Head of caudate nucleus (tissue), 42 donors: ENCODE results near the gene SON.
"Not testable (repeated sequence)": the region's sequence is repeated elsewhere in the genome, so short reads cannot be mapped to it uniquely, and the experiment has no call there.

Experiments used
- DNase-seq, 42 donors: peaks; one replicate each; pipeline versions ENCODE4 v3.0.0 to v3.0.0-alpha.2; 2020 to 2021; ENCODE audit warnings: mixed read lengths in 7 of 42
- intact Hi-C: fragments of 100-400 bp; cut with DNase I; formaldehyde crosslinking; loops from one replicate; pipeline ENCODE4 v1.15.0; 2022

Gene SON, protein sequence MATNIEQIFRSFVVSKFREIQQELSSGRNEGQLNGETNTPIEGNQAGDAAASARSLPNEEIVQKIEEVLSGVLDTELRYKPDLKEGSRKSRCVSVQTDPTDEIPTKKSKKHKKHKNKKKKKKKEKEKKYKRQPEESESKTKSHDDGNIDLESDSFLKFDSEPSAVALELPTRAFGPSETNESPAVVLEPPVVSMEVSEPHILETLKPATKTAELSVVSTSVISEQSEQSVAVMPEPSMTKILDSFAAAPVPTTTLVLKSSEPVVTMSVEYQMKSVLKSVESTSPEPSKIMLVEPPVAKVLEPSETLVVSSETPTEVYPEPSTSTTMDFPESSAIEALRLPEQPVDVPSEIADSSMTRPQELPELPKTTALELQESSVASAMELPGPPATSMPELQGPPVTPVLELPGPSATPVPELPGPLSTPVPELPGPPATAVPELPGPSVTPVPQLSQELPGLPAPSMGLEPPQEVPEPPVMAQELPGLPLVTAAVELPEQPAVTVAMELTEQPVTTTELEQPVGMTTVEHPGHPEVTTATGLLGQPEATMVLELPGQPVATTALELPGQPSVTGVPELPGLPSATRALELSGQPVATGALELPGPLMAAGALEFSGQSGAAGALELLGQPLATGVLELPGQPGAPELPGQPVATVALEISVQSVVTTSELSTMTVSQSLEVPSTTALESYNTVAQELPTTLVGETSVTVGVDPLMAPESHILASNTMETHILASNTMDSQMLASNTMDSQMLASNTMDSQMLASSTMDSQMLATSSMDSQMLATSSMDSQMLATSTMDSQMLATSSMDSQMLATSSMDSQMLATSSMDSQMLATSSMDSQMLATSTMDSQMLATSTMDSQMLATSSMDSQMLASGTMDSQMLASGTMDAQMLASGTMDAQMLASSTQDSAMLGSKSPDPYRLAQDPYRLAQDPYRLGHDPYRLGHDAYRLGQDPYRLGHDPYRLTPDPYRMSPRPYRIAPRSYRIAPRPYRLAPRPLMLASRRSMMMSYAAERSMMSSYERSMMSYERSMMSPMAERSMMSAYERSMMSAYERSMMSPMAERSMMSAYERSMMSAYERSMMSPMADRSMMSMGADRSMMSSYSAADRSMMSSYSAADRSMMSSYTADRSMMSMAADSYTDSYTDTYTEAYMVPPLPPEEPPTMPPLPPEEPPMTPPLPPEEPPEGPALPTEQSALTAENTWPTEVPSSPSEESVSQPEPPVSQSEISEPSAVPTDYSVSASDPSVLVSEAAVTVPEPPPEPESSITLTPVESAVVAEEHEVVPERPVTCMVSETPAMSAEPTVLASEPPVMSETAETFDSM (N-terminal part only)

DNA sequence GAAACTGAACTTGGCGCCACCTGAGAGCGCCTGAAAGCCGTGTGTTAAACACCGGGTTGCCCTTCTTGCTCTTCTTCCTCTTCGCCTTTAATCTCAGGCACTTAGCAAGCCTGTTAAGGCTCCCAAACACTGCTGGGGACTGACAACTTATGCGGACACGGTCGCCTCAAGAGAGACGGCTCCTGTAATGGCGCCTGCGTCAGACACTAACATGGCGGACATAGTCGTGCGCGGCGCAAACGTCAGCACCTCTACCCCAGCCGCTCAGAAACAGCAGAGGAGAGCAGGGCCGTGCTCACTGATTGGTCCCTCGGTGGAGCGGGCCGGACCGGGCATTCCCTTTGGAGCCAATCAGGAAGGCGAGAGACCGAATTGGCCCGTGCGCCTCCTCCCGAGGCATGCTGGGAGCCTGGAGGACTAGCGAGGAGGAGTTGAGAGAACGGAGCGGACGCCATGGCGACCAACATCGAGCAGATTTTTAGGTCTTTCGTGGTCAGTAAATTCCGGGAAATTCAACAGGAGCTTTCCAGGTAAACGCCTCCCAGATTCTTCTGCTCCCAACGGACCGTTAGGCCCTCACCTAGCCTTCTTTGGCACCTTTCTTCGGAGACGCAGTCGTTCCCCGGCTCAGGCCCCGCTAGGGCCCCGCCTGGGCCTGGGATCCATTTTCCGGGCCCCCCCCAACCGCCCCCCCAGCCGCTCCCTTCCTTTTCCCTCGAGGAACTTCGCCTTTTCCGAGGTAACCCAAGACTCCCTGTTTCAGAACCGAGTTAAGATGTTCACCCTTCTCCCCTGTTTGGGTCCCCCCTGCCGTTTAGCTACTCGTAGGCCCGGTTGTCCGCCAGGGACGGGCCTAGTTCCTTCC is at the start of gene SON:
TSS of gene SON (plus strand) at position 399 of the 865 bp plus-strand sequence. CDS start at position 454, 55 bp downstream.
- intact Hi-C loops, result loop anchor here (5.0 kb wide), 2 partner anchors 61 to 99 kb away; partner anchors contain the start of genes CRYZL1 and ITSN1

DNA sequence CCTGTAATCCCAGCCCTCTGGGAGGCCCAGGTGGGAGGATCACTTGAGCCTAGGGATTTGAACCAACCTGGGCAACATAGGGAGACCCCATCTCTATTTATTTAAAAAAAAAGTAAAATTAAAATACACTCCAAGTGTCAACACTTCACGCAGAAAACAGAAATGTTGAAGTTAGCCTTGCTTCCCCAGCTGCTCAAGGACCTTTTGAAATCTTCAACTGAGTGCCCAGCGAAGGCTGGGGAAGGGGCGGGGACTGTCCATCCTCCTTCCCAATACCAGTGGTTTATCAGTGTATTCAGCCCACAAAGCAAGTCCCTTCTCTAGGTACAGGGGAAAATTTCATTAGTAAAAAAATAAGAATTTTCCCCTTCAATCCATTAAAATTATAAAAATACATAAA is 49.1 kb upstream of the SON start:
- intact Hi-C loops, result no loop called here

More for the DNA sequence above, at the start of gene SON:
- peak; percentile 98 to 100 (median 100) for DNase-seq

DNA sequence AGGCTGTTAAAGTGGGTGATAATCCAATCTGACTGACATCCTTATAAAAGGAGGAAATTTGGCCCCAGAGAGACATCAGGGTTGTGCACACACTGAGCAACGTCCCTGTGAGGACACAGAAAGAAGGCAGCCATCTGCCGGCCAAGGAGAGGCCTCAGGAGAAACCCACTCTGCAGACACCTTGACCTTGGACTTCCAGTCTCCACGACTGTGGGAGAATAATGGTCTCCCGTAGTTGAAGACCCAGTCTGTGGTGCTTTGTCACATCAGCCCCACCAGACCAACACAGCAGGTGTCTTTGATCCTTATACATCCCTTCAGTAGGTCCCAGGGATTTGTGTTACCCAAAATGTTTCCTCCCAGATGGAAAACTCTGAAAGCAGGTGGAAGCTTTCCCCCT is 47.1 kb upstream of the SON start:
- DNase-seq, result no peak
- intact Hi-C loops, result no loop called here

More for the DNA sequence above, 49.1 kb upstream of the SON start:
- DNase-seq, result no peak

DNA sequence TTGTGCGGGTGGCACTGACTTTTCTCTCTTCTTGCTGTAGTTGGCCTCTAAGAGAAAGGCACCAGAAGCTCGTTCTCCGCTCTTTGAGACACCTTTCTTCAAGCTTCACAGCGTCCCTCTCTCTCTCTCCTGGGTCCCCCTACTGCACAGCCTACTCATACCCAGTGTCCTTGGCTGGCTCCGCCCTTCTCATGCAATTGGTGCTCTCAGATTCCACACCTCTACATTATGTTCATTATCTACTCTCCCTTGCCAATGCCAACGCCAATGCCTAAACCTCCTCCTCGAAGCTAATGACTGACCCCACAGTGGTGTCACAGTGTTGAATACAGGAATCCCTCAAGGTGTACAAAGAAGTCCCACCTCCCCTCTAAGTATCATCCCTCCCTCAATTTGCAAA is 46.5 kb upstream of the SON start:
- DNase-seq, result no peak
- intact Hi-C loops, result no loop called here

DNA sequence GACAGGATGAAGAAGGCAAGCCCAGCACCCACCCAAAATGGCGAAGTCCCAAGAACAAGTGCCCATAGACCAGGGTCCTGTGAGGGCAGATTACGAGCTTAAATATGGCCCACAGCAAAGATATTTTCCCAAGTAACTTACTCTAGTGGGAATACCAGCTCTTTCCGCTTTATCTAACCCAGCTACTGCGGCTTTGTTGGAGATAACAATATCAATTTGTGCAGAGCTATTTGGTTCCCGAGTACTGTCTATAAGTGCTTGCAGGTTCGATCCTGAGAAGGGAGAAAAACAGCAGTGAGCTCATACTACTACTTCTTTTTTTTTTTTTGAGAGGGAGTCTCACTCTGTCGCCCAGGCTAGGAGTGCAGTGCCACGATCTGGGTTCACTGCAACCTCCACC is 37.0 kb upstream of the SON start:
- intact Hi-C loops, result no loop called here
- DNase-seq, result no peak

DNA sequence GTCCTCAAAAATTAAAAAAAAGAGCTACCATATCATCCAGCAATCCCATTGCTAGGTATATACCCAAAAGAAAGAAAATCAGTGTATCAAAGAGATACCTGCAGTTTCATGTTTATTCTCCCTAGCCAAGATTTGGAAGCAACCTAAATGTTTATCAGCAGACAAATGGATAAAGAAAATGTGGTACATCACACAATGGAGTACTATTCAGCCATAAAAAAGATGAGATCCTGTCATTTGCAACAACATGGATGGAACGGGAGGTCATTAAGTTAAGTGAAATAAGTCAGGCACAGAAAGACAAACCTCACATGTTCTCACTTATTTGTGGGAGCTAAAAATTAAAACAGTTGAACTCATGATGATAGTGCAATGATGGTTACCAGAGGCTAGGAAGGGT is 35.8 kb upstream of the SON start:
- DNase-seq, intact Hi-C loops: not testable (repeated sequence)

DNA sequence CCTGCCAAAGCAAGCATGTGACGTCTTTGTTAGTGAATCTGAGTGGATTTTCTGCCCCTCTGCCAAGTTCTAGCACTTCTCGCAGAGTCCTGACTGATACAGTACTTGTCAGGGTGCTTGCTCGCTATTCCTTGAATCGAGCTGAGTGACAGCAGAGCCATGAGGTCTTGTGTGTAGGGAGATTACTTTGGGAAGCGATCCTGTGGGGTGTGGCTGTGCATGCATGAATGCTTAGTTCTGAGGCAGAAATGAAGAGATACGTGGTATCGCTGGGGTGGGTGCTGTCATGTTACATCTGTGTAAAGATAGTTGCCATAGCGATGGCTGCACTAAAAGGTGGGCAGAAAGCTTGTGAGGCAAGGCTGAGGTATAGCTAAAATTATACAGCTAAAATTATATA is 32.0 kb upstream of the SON start:
- intact Hi-C loops, result no loop called here
- DNase-seq, result peak; percentile 29 to 95 (median 68)

DNA sequence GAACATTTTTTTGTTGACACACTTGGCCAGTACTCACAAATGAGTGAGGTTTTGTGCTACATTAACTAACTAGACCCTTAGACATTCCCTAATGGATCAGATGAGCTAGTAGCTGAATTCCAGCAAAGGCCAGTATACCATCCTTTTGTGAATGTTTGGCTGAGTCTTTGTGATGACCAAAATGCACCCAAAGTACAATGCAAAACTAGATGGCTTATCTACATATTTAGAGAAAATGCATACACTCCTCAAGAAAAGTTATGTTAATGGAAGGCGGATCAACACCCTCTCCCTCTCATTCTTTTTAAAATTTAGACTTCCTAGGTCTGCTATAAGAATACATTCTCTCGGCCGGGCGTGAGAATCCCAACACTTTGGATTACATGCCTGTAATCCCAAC is 31.2 kb upstream of the SON start:
- intact Hi-C loops, result no loop called here
- DNase-seq, result no peak

DNA sequence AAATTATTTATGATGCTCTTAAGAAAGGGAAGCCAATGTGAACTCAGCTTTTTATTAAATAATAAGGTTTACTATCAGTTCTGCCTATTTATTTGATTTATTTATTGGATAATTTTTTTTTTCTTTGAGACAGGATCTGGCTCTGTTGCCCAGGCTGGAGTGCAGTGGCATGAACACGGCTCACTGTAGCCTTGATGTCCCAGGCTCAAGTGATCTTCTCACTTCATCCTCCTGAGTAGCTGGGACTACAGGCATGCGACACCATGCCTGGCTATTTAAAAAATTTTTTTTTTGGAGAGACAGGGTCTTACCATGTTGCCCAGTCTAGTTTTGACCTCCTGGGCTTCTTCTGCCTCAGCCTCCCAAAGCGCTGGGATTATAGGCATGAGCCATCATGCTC is 30.4 kb upstream of the SON start:
- intact Hi-C loops, result no loop called here
- DNase-seq, result no peak

DNA sequence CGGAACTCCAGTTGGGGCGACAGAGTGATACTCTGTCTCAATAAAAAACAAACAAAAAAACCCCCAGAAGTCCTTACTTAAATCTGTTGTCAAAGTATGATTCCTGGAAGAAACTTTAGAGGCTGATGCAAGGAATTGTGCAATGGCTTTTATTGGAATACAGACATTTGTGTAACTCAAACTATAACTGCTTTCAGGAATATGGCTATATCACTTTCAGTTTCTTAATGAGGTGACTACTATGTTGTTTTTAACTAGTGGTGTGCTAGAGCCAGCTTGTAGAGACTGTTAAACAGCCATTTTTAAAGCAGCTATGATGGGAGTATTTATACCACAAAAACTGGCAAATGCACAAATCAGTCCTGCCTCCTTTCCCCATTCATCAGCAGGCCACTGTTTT is 28.6 kb upstream of the SON start:
- no peak for DNase-seq

DNA sequence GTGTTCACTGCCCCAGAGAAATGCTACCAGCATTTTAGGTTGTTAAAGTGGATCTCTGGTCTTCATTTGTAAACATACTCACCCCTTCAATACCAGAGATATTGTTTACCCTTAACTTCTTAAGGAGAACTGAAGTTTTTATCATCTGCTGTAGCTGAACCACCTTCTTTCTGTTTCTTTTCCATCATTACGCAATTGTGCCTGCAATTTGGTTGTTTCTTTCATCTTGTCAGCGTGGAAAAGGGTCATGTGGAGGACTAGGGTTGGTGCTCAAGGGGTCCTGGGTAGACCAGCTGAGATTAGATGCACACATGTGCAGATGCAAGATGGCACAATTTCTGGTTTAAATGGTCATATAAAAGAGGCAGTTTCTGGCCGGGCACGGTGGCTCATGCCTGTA is 23.9 kb upstream of the SON start:
- intact Hi-C loops, result no loop called here
- DNase-seq, result no peak

More for the DNA sequence above, 28.6 kb upstream of the SON start:
- intact Hi-C loops, result no loop called here

DNA sequence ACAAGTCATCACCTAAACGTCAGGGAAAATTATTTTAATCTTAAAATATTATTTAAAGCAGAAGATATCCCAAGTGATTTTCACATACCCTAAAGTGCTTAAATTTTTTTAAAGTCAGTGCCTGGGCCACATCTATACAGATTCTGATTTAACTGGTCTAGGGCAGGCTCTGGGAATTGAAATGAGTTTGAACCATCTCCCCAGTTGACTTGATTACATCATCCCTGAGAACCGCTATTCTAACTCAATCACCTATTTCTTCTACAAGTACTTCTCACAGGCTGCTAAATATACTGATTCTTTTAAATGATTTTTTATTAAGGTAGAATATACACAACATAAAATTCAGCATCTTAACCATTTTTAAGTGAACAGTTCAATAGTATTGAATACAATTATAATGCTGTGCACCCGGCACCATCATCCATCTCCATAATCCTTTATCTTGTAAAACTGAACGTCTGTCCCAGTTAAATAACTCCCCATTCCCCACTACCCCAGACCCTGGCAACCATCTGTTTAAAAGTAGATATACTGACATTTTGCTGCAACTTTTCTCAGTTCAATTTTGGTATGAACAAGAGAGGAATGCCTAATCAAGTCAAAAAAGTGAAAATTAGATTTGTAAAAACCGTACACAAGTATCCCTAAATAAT is 20.4 kb upstream of the SON start:
- DNase-seq, result no peak
- intact Hi-C loops, result no loop called here

DNA sequence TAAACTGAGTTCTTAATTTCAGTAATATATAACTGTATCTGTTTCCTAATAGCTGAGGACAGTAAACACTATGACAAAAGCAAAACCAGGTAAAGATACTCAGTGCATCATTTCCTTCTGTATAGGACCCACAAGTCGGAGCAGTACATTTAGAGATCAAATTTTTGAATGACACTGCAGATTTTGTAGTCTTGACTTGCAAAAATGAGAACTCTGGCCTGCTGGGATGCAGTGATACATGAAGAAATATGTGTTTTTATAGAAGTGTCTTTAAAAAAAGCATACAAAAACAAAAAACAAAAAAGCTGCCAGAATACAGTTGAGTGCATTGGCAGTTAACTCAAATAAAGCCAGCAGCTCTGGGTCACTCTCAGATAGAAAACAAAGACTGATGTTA is 19.9 kb upstream of the SON start:
- no peak for DNase-seq
- intact Hi-C loops, result no loop called here

DNA sequence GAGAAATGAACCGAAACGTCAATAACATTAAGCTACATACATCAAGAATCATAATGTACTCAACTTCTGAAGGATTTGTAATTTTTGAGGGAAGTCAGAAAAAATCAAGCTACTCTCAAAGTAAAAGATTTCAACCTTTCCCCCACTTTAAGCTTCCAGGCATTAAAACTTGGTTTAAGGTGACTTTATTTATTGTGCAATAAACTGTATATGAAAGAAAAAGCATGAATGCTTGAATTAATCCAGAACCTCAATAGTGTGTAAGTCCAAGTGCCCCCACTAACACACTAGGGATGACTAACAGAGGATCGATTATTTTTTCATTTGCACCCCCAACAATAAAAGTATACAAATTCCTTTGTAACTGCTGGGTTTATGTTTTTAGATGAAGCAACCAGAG is 11.8 kb upstream of the SON start:
- no peak for DNase-seq
- intact Hi-C loops, result loop anchor here (10.0 kb wide), 1 partner anchor 64 kb away; no protein-coding TSS in a partner anchor

DNA sequence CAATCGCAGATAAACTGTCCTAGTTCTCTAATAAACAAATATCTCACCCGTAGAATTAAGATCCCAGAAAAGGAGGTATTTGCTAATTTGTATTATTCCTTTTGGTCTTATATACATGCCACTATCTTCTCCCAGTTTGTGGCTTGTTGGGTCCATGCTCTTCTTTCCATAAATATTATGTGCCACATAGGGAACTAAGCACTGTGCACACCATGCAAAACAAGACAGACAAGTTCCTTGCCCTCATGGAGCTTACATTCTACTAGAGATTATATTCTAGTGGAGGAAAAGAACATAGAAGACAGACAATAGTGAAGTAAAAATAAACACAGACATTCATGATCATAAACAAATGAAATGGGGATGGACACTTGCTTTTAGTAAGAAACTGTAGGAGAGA is 5.6 kb upstream of the SON start:
- intact Hi-C loops, result loop anchor here (10.0 kb wide), 1 partner anchor 58 kb away; no protein-coding TSS in a partner anchor
- no peak for DNase-seq

DNA sequence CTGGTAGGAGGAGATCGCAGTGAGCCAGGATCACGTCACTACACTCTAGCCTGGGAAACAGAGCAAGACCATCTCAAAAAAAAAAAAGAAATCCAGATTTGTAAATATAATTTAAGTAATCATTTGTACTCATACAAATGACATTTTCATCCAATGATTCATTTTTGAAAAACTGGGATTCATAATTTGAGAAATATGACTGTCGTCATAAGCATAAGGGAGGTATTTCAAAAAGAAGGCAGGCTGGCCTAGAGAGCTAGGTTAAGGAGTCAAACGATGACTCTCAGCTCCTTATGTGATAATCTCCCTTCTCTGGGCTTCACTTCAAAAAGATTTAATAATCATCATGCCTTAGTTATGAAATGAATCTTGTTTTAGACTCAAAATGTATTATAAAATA is 3.2 kb upstream of the SON start:
- intact Hi-C loops, result loop anchor here (5.0 to 10.0 kb wide), 3 partner anchors 55 to 103 kb away; partner anchors contain the start of genes CRYZL1 and ITSN1
- no peak for DNase-seq

DNA sequence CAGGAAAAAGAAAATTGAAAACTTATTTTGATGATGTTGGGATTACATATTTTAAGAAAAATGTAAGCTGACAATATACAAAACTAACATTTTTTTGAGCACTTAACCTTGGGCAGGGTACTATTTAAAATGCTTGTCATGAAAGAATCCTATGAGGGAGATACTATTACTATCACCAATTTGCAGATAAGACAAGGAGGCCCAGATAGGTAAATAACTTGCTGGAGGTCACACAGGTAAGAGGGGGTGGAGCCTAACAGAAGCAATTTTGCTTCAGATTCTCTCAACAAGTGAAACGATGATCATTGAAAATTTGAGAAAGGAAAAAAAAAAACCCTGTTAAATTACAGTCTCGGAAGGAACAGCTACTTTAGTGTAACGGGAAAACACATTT is 2.1 kb upstream of the SON start:
- intact Hi-C loops, result loop anchor here (5.0 kb wide), 2 partner anchors 58 to 102 kb away; partner anchors contain the start of genes CRYZL1 and ITSN1
- no peak for DNase-seq
